ENCODE measurements around the gene NEK11.
"Not testable (repeated sequence)": the region's sequence is repeated elsewhere in the genome, so short reads cannot be mapped to it uniquely, and the experiment has no call there.

Gene NEK11

GRCh38 chr3:131042271-131042985 lies 15.8 kb downstream of the NEK11 start:
- DNase-seq = not testable (repeated sequence)

GRCh38 chr3:131047582-131047981 lies 20.9 kb downstream of the NEK11 start:
- DNase-seq = no peak

DNA sequence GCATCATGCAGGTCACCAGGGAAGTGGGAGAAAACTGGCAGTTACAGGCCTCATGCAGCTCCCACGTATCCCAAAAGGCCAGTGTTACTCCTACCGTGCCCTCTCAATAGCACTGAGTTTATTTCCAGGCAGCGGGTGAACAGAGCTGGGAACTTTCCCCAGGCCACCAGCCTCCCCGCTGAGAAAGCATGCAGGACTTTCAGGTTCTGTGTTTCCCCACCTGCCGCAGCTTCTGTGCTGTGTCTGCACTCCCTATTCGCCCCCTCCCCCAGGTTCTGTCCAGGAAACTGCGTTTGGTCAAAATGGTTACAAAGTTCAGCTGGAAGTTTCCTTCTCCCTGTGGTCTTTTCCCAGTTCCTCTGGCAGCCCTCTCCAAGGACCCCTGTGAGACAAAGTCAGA lies 21.4 kb downstream of the NEK11 start:
- DNase-seq = no peak

- no peak for DNase-seq
These were observed 23.3 kb downstream of the NEK11 start for GRCh38 chr3:131050001-131050400.

DNA sequence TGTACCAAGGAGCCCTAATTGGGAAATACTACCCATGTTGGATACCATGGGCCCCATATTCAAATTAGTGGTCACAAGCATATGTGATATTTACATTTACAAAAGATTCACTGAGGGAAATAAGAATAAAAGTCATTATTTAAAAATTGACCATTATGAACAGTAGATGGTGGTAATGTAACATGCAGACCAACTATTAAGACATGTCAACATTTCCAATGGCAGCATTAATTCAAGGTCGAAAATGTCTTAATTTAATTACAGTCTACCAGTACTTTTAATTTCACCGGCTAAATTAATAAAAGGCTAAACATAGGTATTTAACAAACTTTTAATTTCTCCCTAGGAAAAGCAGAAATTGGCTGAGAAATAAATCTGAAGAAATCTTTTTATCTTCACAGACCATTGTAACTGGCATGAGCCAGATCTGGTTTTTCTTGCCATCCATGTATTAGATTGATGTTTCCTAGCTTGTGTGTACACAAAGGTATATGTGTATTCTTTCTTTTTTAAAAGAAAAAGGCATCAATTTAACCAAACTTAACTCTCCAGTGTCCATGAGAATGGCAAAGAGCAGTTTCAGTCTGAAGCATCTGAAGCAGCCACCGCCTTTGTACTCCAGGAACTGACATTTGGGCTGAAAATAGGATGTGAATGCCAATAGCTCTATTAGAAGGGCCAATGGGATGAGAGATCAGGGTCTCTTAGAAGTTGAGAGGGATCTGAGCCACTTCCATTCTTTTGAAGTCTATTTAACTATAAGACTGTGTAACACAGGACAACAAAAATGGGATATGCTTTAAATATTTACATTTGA lies 26.6 kb downstream of the NEK11 start:
- DNase-seq = no peak

- DNase-seq = peak; percentile 4
These were observed 41.3 kb downstream of the NEK11 start for GRCh38 chr3:131067983-131068382.

DNA sequence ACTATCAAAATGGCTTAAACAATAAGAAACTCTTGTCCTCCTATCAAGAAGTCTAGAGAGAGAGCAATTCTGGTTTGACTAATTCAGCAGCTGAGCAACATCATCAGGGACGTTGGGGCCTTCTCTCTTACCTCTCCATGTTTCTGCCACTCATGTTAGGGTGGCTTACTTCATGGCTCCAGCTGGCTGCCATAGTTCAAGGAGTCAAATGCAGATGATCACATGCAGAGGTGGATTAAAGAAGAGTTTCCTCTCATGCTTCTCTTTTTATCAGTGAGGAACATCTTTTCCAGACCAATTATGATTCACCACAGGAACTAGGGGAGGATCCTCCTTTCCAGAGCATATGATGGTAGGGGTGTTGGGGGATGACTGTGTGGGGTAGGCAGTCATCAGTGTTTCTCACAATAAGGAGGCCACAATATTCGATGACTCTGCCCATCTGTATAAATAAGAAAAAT lies 45.5 kb downstream of the NEK11 start:
- DNase-seq = no peak

DNA sequence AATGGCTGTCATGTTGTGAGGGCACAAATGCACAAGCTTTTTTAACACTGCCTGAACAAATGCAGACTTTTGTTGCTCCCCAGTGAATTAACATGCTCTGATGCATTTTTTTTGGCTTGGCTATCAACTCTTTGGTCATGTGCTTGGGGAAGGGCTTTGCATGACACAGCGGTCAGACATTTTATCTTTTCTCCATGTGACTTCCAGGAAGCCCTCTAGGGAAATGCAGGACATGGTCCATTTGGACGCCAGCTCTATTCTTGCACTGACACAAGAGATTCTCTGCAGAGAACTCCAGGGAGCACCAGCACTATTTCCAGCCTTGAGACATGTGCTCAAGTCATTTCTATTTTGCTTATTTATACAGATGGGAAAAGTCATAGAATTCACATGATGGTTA lies 46.2 kb downstream of the NEK11 start:
- DNase-seq = no peak

DNA sequence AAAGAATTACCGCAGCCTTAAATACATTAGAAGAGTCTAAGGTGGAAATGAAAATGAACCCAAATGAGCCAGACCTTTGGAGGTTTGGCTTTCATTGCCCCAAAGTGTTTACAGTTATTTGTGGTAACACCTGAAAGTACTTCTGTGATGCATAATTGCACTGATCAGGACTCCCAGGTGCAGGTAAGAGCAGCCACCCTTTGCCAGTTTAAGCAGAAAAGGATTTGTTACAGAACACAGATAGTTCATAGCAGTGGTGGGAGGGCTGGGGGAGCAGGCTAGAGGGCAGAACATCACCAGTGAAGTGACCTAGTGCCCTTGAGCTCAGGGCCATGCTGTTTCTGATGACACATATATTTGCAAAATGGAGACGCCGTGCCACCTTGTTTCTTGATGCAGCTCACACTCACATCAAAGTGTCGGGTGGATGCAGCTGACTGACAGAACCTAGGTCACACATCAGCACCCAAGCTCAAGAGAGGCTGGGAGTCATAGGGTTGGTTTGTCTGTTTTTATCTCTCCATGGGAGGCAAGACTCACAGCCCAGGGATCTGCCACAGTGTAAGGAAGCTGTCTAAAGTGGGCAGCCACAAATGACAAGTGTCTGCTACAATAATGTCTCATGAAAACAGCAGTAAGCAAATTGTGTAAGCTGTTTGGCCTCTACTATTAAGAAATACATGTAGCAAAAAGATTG lies 49.1 kb downstream of the NEK11 start:
- no peak for DNase-seq

DNA sequence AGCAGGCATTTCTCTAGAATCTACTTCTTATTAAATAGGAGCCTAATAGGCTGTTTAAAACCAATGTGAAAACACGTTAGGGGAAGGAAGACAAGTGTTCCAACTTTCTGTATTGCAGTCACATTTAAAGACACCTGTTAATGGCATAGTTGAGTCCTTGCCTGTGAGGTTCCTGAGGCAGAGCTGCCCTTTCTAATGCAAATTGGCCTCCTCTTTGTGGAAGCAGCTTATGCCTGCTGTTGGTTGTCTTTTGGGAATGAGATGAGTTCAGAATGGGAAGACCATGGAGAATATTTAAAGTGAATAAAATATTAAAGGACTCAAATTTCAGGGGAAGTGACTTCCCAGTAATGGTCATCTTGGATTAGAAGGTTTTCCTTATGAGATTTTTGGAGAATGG lies 51.2 kb downstream of the NEK11 start:
- no peak for DNase-seq

DNA sequence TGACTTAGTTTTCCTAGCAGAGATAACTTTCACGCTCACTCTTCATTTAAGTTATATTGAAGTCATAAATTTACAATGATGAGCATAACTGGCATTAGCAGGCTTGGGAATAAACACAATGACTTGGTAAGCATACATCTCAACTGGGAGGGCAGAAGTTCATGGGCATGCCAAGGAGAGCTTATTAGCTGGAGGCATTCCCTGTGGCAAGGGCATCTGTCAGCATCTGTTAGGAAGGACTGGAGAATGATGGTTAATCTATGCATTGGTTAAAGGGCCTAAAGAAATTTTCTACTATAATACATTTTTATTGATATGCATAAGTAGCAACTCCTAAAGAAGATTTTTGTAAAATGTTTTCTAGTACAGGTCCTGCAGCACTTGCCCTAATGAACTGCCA lies 52.4 kb downstream of the NEK11 start:
- no peak for DNase-seq

GRCh38 chr3:131081224-131081623 lies 54.5 kb downstream of the NEK11 start:
- DNase-seq = no peak

- DNase-seq = no peak
These were observed 55.6 kb downstream of the NEK11 start for GRCh38 chr3:131082246-131082645.

DNA sequence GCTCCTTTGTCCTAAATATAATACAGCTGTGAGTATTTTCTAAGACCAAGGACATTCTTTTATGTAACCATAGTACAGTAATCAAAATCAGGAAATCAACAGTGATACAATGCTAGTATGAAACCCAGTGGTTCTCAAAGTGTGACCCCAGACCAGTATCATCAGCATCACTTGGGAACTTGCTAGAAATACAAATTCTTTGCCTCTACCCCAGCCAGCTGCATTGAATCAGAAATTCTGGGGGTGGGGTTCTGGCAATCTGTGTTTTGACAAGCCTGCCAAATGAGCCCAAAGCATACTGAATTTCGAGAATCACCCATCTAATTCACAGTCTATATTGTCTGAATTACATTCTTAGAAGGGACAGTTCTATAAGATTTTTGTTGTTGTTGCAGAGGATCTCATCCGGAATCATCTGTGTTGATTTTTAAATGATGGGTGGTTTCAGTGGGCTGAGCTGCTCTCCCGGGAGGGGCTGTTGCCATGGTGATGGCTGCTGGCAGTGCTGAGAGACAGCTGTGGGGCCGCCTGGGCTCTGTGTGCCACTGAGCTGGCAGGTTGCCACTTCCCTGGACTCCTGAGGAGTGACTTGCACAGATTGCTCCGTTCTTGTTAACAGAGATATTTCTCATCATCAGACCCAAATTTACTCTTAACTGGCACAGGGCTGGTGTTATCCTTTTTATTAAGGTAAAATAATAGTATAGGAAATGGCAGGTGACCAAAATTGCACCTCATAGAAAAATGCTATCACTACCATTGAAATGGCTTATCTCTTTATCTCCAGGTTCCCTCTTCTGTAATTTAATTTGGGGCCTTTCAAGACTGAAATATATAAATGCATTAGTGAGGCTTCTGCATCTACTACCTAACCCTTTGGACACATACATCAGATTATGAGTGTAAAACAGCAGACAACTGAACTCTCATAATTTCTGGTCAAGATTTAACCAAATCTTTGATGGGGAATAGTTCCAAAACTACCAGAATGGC lies 56.5 kb downstream of the NEK11 start:
- DNase-seq = peak; percentile 85

- DNase-seq = no peak
These were observed 65.1 kb downstream of the NEK11 start for GRCh38 chr3:131091768-131092167.

DNA sequence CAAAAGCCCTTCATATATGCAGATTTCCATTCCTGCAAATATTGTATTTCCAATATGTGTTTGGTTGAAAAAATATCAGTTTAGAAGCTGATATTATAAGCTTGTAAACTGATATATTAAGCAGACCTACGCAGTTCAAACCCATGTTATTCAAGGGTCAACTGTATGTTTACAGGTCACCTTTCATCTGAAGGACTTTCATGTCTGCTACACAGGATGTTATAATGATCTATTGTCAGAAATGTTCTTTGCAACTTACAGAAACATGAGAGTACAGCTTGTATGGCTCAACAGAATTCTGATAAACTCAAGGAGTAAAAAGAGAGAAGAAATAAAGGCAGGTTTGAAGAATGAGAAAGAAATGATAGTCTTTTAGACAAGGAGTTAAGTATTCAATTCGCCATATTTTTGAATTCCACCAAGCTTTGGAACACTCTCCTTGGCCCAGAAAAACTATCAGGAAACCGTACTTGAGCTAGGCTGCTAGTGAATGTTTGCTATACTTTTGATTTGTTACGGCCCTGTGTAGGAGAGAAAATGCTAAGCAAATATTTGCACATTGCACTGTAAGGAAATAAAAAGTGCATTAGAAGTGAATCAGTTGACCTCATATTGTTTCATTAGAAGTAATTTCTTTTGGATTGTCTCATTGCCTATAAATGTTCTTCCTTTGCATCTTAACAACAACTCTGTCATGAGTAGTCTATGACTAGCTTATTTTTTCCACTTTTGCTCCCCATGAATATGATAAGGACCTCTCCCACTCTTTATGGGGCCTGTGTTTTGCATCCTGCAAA lies 81.2 kb downstream of the NEK11 start:
- DNase-seq = no peak

DNA sequence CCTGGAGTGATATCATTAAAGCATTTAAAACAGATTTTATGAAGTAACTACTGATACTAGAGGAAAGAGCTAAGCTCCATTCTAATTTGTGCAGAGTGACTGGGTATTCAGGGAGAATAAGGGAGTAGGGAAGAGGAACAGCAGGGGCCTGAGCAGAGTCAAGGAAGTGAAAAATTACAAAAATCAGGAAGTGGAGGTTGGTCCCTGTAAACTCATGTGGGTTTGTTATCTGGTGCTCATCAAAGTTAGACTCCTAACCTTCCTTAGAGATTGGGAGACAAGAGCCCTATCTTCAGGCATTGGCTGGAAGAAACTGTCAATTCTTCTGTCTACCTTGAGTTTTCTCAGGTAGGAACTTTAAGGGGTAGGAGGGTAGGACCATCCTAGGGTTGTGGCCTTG lies 82.5 kb downstream of the NEK11 start:
- no peak for DNase-seq

DNA sequence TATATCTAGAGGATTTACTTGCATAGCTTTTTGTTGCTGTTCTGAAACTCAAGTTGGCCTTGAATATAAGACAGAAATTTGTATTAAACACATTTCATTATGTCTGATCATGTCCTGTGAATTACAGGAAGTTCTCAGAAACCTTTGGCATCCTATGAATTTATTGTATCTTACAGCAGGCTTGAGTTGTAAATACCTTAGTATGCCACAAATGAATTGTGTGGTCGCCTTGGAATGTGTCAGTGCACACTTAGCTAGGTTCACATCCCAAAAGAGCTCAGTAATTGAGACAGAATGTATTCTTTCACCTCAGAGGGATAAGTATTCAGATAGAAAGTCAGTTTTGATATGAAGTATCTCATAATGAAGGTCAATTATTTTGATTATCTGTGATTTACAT lies 83.4 kb downstream of the NEK11 start:
- DNase-seq = no peak

- DNase-seq = no peak
These were observed 87.6 kb downstream of the NEK11 start for GRCh38 chr3:131114256-131114655.

- no peak for DNase-seq
These were observed 99.0 kb downstream of the NEK11 start for GRCh38 chr3:131125684-131126083.

GRCh38 chr3:131140891-131141290 lies 114.2 kb downstream of the NEK11 start:
- no peak for DNase-seq

- no peak for DNase-seq
These were observed 115.1 kb downstream of the NEK11 start for GRCh38 chr3:131141770-131142169.

All from NCI-H345 (cell line).